Astrocyte of the hippocampus (primary cell): ENCODE data around the gene DCAF16.
"Not testable (repeated sequence)": the region's sequence is repeated elsewhere in the genome, so short reads cannot be mapped to it uniquely, and the experiment has no call there.

Experiments used
- DNase-seq: peaks from one replicate; pipeline ENCODE4 v3.0.0; 2011; ENCODE audit warnings: low read depth, low spot score

Gene DCAF16

DNA sequence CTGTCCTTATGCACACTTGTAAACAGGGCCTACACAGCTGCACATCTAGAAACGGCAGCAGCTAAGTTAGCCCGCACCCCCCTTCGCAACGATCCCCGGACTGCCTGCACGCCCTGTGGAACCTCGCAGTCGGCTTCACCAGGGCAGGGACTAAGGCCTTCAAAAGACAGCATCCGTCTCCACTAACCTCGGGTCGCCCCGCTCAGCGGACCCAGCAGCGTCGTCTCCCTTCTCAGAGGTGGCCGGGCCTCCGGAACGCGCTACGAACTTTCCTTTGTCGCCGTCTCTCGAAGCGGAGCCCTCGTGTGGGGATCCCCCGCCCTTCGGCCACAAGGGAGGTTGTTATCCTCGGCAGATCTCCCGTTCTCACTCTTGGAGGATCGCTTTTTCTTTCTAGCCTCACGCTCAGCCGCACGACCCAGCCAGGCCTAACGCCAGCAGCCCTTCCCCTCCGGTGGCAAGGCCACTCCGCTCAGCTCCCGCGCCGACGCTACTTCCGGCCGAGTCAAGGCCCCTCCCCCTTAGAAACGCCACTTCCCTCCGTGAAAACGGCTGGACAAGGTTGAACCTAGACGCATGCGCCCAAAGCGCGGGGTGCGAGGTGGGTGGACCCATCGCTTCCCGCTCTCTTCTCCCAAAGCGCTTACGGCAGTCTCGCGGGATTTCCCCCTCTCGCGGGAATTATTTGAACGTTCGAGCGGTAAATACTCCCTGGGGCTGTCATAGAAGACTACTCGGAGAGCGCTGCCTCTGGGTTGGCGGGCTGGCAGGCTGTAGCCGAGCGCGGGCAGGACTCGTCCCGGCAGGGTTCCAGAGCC, at the start of gene DCAF16, which contains the start of gene NCAPG:
Gene DCAF16, minus strand, starts transcription at position 498 of the 818 bp plus-strand sequence. CDS start 6,616 bp downstream, outside the sequence.
Gene NCAPG, plus strand, starts transcription at position 720 of the 818 bp plus-strand sequence. CDS start 99 bp downstream, outside the sequence.
- peak; percentile 100 for DNase-seq

DNA sequence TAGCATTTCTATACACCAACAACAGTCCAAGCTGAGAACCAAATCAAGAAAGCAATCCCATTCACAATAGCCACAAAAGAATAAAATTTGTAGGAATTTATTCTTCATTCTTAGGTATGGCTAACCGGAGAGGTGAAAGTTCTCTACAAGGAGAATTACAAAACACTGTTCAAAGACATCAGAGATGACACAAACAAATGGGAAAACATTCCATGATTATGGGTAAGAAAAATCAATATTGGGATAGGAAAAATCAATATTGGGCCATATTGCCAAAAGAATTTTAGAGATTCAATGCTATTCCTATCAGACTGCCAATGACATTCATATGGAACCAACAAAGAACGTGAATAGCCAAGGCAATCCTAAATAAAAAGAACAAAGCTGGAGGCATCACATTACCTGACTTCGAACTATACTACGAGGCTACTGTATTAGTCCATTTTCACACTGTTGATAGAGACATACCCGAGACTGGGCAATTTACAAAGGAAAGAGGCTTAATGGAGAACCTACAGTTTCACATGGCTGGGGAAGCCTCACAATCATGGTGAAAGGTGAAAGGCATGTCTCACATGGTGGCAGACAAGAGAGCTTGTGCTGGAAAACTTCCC, 49.3 kb upstream of the DCAF16 start:
- DNase-seq, result no peak

DNA sequence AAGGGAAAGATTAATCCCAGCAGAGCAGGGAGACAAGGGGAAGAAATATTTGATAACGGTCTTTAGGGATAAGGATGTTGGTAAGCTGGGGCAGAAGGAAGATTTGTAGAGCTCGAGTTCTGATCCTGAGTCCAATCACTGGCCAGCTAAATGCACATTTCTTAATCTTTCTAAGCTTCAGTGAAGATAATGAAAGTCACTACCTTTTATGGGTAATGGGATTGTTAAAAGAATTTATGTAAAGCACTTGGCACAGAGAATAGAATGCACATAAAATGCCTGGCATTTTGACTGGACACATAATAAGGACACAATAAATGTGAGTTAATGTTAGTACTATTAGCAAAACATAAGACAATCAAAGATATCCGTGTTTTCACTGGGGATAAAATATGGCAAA, 43.5 kb upstream of the DCAF16 start:
- DNase-seq, result peak; percentile 36

DNA sequence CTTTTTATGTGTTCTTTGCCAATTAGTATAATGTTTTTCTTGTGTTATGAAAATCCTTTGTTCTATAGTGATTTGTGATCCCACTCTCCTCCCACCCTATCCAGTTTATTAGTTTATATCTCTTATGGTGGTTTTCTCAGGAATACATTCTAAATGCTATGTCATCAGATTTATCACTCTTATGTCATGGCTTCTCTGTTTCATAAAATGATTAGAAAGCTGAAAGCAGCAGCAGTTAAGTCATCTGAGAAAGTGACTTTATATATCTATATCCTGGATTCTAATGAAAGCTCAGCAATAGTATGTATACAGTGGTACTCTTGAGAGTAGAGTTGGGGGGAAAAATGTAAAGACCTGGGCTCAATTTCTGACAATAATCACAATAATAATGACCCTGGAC, 41.4 kb upstream of the DCAF16 start:
- no peak for DNase-seq

DNA sequence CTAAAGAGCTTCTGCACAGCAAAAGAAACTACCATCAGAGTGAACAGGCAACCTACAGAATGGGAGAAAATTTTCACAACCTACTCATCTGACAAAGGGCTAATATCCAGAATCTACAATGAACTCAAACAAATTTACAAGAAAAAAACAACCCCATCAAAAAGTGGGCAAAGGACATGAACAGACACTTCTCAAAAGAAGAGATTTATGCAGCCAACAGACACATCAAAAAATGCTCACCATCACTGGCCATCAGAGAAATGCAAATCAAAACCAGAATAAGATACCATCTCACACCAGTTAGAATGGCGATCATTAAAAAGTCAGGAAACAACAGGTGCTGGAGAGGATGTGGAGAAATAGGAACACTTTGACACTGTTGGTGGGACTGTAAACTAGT, 39.7 kb upstream of the DCAF16 start:
- DNase-seq, result not testable (repeated sequence)

DNA sequence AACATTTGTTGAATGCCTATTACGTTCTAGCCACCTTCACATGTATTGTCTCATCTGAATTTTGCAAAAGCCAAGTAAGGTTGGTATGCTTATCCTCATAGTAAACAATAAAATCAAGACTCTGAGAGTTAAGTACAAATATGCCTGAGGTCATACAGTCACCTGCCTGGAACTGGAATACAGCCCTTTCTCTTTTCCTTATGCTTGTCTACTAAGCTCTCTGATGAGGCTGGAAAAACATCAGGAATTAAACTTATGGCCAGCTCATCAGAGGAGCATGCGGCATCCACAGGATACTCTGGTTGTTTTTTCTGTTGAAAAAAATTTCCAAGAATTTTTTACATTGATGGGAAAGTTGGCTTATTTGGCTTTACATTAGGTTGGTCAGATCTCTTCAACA, 35.7 kb upstream of the DCAF16 start:
- DNase-seq, result peak; percentile 33

DNA sequence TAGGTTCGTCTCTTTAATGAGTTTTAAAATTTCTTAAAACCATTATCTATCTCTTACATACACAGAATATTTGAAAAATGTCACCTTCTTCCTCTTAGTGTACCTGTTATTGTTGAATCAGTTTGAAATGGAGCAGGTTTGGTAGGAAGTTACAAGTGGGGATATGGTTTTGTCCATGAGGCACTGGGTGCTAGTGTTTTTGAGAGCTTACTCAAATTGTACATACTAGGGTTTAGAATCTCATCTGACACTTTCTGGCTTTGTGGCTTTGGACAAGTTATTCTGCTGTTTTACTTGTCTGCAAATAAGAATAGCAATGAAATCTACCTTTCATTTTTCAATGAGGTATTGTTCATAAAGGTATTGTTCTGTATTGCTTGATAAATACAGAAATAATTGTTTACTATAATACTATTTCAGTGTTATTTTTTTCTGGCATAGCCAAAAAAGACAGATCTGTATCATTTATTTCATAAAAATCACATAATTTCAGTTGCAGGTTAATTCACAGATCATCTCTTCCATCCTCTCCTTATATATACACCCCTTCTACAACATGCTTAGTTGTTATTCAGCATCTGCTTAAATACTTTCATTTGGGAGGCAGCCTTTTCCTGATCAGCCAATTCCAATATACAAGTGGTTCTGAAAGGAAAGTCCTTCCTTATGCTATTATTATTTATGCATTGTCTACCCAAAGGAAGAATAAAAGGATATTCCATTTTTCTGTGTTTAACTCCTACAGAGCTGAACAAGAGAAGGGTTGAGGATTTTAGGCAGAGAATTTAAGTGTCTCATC, 13.5 kb upstream of the DCAF16 start:
- peak; percentile 19 for DNase-seq

DNA sequence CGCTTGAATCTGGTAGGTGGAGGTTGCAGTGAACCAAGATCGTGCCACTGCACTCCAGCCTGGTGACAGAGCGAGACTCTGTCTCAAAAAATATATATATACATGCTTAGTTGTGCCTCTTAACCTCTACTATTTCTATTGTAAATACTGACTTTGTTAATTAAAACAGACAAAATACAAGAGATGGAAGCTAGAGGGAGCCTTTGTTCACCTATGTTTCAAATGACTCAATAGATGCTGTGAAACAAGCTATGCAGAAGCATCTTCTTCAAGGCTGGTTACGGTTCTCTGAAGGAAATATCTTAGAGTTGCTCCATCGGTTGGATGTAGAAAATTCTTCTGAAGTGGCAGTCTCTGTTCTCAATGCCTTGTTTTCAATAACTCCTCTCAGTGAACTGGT, 6.5 kb upstream of the DCAF16 start:
- peak; percentile 73 for DNase-seq

DNA sequence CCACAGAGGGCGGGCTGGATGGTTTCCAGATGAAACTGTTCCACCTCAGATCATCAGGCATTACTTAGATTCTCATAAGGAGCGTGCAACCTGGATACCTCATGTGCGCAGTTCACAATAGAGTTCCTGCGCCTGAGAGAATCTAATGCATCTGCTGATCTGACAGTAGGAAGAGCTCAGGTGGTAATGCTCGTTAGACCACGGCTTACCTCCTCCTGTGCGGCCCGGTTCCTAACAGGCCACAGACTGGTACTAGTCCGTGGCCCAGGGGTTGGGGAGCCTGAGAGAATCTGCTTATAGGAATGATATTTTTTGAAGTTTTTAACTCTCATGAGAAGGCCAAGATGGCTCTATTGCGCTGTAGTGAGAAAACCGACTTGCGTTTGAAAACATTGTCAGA, 5.6 kb upstream of the DCAF16 start:
- no peak for DNase-seq

DNA sequence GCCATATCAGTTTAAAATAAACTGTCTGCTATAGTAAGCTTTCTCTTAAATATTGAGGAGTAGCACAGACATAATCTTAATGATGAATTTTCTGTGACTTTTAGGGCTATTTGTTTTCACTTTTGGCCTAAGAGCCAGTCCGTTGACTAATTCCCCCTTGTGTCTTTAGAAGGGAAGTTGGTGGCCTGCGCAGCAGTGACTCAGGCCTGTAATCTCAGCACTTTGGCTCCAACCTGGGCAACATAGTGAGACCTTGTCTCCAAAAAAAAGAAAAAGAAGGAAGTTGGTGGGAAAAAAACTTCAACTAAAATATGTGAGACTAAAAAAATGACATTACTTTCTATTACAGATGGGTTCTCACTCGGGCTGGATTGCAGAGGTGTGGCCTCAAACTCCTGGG, 3.6 kb upstream of the DCAF16 start:
- peak; percentile 62 for DNase-seq

DNA sequence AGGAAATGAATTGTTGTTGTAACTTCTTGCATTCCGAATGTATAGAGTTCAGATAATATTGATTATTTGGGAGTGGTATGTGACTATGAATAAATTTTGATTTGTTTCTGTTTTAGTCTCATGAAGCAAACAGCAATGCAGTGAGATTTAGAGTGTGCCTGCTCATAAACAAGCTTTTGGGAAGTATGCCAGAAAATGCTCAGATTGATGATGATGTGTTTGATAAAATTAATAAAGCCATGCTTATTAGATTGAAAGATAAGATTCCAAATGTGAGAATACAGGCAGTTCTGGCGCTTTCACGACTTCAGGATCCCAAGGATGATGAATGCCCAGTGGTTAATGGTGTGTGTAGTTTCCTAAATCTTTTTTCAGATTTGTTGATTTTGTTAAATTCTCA, 2.2 kb upstream of the DCAF16 start:
- peak; percentile 45 for DNase-seq

DNA sequence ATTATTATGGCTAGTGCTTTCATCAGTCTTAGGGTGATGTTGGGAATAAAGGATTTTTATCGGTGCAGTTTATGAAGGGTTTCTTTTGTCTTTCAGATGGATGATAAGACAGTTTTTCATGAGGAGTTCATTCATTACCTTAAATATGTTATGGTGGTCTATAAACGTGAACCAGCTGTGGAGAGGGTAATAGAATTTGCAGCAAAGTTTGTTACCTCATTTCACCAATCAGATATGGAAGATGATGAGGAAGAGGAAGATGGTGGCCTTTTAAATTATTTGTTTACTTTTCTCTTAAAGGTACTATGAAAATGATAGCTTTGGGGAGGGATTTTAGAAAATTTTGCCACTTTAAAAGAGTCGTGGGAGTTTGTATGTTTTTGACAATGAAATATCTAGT, 1.6 kb upstream of the DCAF16 start:
- DNase-seq, result peak; percentile 20

DNA sequence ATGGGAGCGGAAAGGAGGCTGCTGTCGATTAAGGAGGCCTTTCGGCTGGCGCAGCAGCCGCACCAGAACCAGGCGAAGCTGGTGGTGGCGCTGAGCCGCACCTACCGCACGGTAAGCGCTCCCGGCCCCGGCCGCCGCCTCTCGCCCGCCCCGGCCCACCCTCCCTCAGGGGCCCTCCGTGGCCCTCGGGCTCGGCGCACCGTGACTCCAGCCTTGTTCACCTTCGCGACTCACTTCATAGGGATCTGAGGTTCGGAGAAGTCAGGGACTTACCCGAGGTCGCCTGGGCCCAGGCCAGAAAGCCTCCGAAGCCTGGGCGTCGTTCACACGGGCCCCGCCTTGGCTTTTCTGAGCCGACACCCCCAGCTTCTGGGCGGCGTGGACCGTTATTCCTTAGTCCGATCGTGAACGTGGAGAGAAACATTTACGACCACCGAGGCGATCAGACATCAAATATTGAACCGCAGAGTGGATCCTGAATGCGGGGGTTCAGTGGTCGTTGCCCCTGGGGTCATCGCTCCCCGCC, 584 bp upstream of the DCAF16 start:
- no peak for DNase-seq

DNA sequence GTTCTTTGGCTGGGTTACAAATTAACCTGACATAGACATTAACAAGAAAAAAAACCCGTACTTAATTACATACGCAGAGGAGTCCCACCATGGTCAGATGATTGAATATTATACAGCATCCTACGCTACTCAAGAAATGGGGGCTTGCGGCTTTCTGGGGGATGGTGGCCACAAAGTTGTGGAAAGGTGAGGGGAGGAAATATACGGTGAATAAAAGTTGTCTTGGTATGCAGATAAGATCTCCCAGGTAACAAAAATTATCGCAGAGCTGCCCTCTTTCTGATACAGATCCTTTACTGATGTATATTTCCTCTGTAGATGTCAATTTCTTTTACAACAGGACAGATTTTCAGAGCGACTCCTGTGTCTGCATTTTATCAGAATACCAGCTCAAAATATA, 890 bp downstream of the DCAF16 start:
- no peak for DNase-seq

DNA sequence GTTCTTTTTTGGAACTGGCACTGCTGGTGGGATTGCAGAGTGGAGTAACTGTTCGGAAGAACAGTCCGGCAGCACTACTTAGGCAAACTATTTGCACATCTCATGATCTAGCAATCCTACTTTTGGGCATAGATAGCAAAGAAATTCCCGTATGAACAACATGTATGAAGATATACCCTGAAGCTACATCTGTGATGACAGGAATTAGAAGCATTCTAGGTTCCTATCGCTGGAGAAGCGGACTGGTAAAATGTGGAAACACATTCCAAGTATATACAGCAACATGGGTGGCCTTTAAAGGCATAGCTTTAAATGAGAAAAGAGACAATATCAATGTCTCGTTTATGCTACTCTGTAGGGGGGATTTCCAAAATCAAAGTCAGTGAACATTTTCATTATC, 3.1 kb downstream of the DCAF16 start:
- DNase-seq, result peak; percentile 34

DNA sequence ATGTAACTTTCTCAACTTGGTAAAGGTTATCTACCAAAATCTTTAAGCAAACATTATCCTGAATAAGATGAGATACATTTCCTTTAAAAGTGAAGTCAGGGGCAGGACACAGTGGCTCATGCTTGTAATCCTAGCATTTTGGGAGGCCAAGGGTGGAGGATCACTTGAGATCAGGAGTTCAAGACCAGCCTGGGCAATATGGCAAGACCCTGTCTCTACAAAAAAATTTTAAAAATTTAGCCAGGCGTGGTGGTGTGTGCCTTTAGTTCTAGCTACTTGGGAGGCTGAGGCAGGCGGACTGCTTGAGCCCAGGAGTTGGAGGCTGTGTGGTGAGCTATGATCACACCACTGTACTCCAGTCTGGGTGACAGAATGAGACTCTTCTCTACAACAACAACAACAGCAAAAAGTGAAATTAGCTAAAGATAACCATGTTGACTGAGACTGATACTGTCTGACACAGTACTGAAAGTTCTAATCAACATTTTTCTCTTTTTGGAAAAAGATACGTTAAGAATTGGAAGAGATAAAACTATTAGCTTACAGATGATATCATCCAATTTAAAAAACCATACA, 4.9 kb downstream of the DCAF16 start:
- DNase-seq, result no peak

DNA sequence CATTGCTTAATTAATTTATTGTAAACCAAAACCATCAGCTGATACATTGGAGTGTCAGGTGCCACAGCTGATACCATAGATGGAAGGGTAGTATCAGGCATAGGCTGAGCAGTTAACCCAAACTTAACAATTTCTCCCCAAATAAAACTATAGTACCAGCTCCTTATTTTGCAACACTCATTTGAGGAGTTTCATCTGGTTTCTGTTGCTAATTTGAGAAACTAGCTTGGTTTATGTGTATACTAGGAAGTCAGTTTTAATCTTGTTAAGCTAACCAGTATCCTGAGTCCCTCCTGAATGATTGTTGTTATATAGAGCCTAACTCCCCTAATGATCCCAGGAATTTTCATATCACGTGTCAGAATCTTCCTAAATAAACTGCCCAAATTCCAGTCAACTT, 12.7 kb downstream of the DCAF16 start:
- no peak for DNase-seq

DNA sequence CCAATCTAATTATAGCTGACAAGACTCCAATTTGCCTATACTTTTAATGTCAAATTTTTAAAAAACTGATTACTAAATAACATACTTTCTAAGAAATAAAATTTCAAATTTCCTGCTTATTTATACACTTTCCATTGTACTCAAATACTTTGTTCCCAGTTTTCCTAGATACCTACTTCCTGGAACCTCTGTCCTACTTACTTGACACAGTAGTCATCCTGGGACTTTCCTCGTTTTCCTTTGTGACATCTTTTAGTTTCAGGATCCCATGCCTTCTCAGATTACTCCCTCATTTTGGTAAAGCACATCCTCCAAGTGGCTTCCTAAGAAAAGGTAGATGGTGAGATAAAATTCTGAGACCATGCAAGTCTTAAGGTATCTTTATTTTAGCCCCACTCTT, 15.8 kb downstream of the DCAF16 start:
- DNase-seq, result no peak

DNA sequence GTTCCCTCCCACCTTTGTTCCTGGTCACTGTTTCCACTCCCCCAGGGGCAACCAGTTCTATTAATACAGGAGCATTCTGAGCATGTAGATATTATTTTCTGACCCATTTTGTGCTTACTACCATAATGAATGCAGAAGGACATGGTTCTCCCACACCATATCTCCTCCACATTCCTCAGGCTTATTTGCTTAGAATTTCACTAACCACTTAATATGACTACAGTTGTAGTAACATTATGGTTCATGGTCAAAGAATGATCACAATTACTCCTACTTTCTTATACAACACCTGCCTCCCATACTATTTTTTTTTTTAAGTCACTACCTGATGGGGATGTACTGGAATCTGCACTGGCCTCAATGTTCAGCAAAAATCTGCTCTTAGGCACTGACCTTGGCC, 21.6 kb downstream of the DCAF16 start:
- DNase-seq, result peak; percentile 58

DNA sequence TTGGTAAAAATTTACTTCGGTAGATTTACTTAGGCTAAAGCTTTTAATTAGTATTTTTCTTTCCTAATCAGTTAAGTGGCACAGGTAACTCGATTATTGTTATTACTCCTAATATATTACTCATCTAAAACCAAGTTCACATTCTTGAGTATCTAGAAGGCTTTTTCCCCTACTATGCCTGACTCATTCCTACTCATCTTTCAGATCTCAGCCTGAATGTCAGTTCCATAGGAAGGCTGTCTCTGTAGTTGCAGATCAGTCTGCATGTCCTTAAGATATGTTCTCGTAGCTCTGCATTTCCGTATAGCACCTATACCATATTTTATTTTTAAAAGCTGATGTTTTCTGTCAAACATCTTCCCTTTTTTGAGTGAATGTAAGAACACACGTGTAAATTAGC, 23.2 kb downstream of the DCAF16 start:
- peak; percentile 26 for DNase-seq

DNA sequence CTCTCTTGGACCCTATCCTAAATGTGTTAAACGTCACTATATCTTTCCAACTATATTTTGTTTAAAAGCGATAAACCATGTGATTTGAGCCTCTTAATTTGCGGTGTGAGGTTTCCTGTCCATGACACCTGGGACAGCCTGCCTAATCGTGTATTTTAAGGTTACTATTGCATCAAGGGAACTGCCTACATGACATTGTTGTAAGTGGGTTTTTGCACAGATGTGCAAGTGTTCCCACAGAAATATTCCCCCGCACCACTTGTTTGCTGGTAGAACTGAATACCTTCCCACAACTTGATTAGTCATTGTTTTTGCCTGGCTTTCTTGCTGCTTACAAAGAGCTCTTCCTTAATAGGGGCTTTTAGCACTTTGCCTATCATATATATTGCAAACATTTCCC, 24.0 kb downstream of the DCAF16 start:
- DNase-seq, result peak; percentile 47

DNA sequence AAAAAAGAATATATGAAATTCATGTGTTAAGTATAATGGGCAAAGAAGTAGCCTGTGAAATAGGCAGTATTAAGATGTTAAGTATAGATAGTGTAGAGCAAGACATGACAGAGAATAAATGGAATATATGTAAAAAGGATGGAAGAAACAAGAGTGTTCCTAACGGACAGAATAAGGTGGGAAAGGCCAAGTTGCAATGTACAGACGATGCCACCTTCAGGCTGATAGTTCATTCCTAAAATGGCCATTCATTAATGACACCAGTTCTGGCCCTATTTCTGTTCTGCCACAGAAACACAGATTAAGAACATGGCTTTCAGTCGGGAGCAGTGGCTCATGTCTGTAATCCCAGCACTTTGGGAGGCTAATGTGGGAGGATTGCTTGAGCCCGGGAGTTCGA, 24.7 kb downstream of the DCAF16 start:
- no peak for DNase-seq
